GM12878 (cell line): ENCODE data around the gene RASSF8. TPM values are rescaled to one million over a fixed set of nuclear protein-coding genes. Genes with fewer than 3 reads are reported as not detected.
A peak's percentile ranks its signal among the peaks of the same experiment; 100 is the strongest.

Experiments
- ATAC-seq: fragments of 200-7000 bp; cut with Tn5 transposase; 3 replicates; pipeline ENCODE4 v1.9.1; 2020; ENCODE audit warnings: mild to moderate bottlenecking, moderate library complexity
- BruUV-seq: library from RNA; stranded (reverse); fragments of 400-500 nt; replicated peaks from 2 replicates; lab custom pipeline; 2021; lab: Mats Ljungman, UMichigan
- CTCF ChIA-PET: fragments of 300-600 bp; sonication (Branson Sonifier 250); formaldehyde crosslinking; extraction: SDS; loops from one replicate; lab custom pipeline; 2021; ENCODE audit warnings: inconsistent platforms; lab: Yijun Ruan, JAX
- POLR2A ChIA-PET: fragments of 350-600 bp; formaldehyde crosslinking; extraction: SDS; loops from one replicate; lab custom pipeline; 2021; ENCODE audit warnings: inconsistent platforms; lab: Charles Lee
- RAD21 ChIA-PET: fragments of 300-600 bp; sonication (Branson Sonifier 250); formaldehyde crosslinking; loops from one replicate; lab custom pipeline; 2023; ENCODE audit warnings: antibody characterized with exemption; ENCODE audit not compliant: unreplicated experiment; lab: Charles Lee
- SMC1A ChIA-PET: fragments of 300-600 bp; sonication (Branson Sonifier 250); formaldehyde crosslinking; loops from one replicate; lab custom pipeline; 2023; ENCODE audit not compliant: unreplicated experiment, uncharacterized antibody; lab: Charles Lee
- DNase-seq: peaks from one replicate; pipeline ENCODE4 v3.0.0-alpha.2; 2011; ENCODE audit warnings: low read depth, low spot score
- FAIRE-seq: peaks from 3 replicates; lab custom pipeline; 2011; peaks lifted over from hg19 to GRCh38; lab: Jason Lieb, UNC
- H2AFZ ChIP-seq: 2 replicates; pipeline ENCODE4 v1.6.0; 2011; ENCODE audit warnings: low read depth, low read length, control low read depth; ENCODE audit not compliant: control insufficient read depth
- H3K27ac ChIP-seq: 2 replicates; pipeline ENCODE4 v1.5.1; 2011; ENCODE audit warnings: control low read depth; ENCODE audit not compliant: control insufficient read depth, insufficient read depth
- H3K27me3 ChIP-seq, 2 experiments: replicated peaks in 1 of 2; 2 replicates each; pipeline versions ENCODE4 v1.6.0 to v1.6.1; 2011; ENCODE audit warnings: low read length in 1 of 2; ENCODE audit not compliant: control insufficient read depth in 2 of 2, insufficient read depth in 2 of 2
- H3K36me3 ChIP-seq, 2 experiments: 2 replicates each; pipeline ENCODE4 v1.5.1; 2011; ENCODE audit warnings: low read length in 1 of 2; ENCODE audit not compliant: control insufficient read depth in 2 of 2, insufficient read depth in 2 of 2
- H3K4me1 ChIP-seq: 2 replicates; pipeline ENCODE4 v1.6.1; 2011; ENCODE audit warnings: mild to moderate bottlenecking, low read length, moderate library complexity, mixed read lengths; ENCODE audit not compliant: control insufficient read depth, insufficient read depth
- H3K4me2 ChIP-seq: 2 replicates; pipeline ENCODE4 v1.6.0; 2011; ENCODE audit warnings: control low read depth; ENCODE audit not compliant: control insufficient read depth, insufficient read depth
- H3K4me3 ChIP-seq: fragments of 200-600 bp; sonication (generic); 2 replicates; pipeline ENCODE4 v1.5.1; 2016
- H3K79me2 ChIP-seq: 2 replicates; pipeline ENCODE4 v1.6.0; 2011; ENCODE audit warnings: low read length; ENCODE audit not compliant: control insufficient read depth, insufficient read depth
- H3K9ac ChIP-seq: 2 replicates; pipeline ENCODE4 v1.8.0; 2011; ENCODE audit warnings: low read length, control low read depth, mixed read lengths; ENCODE audit not compliant: control insufficient read depth, insufficient read depth
- H3K9me3 ChIP-seq: replicated peaks from 3 replicates; pipeline ENCODE4 v1.5.1; 2011; ENCODE audit warnings: mild to moderate bottlenecking, low read length; ENCODE audit not compliant: control insufficient read depth, insufficient read depth
- H4K20me1 ChIP-seq: 2 replicates; pipeline ENCODE4 v1.6.0; 2011; ENCODE audit not compliant: control insufficient read depth, insufficient read depth
- CHD4 ChIP-seq: fragments of 200-600 bp; sonication (generic); IDR thresholded peaks from 2 replicates; pipeline ENCODE4 v1.6.1; 2016; ENCODE audit warnings: mild to moderate bottlenecking
- KDM1A ChIP-seq: fragments of 200-600 bp; sonication (generic); IDR thresholded peaks from 2 replicates; pipeline ENCODE4 v1.6.1; 2016; ENCODE audit warnings: borderline replicate concordance
- MEF2B ChIP-seq: fragments of 450-650 bp; IDR thresholded peaks from 2 replicates; pipeline ENCODE4 v1.6.1; 2018; ENCODE audit warnings: mild to moderate bottlenecking, moderate library complexity; ENCODE audit not compliant: partially characterized antibody, poor library complexity, severe bottlenecking
- MYB ChIP-seq: fragments of 150-350 bp; IDR thresholded peaks from 2 replicates; pipeline ENCODE4 v1.6.1; 2014; ENCODE audit warnings: mild to moderate bottlenecking, low read depth, low read length, borderline replicate concordance
- POLR2A ChIP-seq: IDR thresholded peaks from 2 replicates; pipeline ENCODE4 v1.6.1; 2011; ENCODE audit warnings: low read depth, mild to moderate bottlenecking, low read length
- PRDM15 ChIP-seq: fragments of 450-650 bp; formaldehyde crosslinking; IDR thresholded peaks from 2 replicates; pipeline ENCODE4 v1.4.0; 2020; ENCODE audit warnings: mild to moderate bottlenecking, moderate library complexity
- RAD21 ChIP-seq: IDR thresholded peaks from 2 replicates; pipeline ENCODE4 v1.6.1; 2011; ENCODE audit warnings: mild to moderate bottlenecking, low read depth, low read length, moderate library complexity; ENCODE audit not compliant: insufficient read depth
- RAD51 ChIP-seq: fragments of 450-650 bp; IDR thresholded peaks from 2 replicates; pipeline ENCODE4 v1.6.1; 2016; ENCODE audit warnings: moderate library complexity, mild to moderate bottlenecking, inconsistent platforms
- REST ChIP-seq: IDR thresholded peaks from 2 replicates; pipeline ENCODE4 v1.6.1; 2012; ENCODE audit warnings: mild to moderate bottlenecking, low read depth, low read length
- RFX5 ChIP-seq: IDR thresholded peaks from 2 replicates; pipeline ENCODE4 v1.6.1; 2011; ENCODE audit warnings: low read depth, low read length, improper control_type of control experiment
- SIX5 ChIP-seq: IDR thresholded peaks from 2 replicates; pipeline ENCODE4 v1.6.1; 2011; ENCODE audit warnings: mild to moderate bottlenecking, low read depth, low read length, moderate library complexity; ENCODE audit not compliant: severe bottlenecking
- USF1 ChIP-seq: IDR thresholded peaks from 2 replicates; pipeline ENCODE4 v1.6.1; 2011; ENCODE audit warnings: borderline replicate concordance, low read depth, mild to moderate bottlenecking, moderate library complexity, mixed read lengths, low read length; ENCODE audit not compliant: insufficient read depth; ENCODE audit errors: extremely low read length
- USF2 ChIP-seq: IDR thresholded peaks from 2 replicates; pipeline ENCODE4 v1.6.1; 2011; ENCODE audit warnings: low read depth, low read length, improper control_type of control experiment, borderline replicate concordance
- WGBS: methylation state at CpG from one replicate; pipeline ENCODE4 v1.1.6; 2016; ENCODE audit warnings: low lambda C conversion rate; ENCODE audit not compliant: insufficient replicate concordance, insufficient coverage; ENCODE audit errors: missing lambda C conversion rate; 5-methylcytosine and 5-hydroxymethylcytosine counted together
- in situ Hi-C: fragments of 300-500 bp; cut with MboI; formaldehyde crosslinking; loops from 9 replicates; pipeline ENCODE4 v1.14.3; 2018; ENCODE audit warnings: mixed read lengths
- intact Hi-C: fragments of 100-400 bp; cut with micrococcal nuclease; formaldehyde crosslinking; loops from one replicate; pipeline ENCODE4 v1.14.2; 2022; ENCODE audit not compliant: unreplicated experiment
- polyA plus RNA-seq, 11 experiments: library from polyadenylated mRNA; depleted of rRNA in 4 of 11; unstranded in 6 of 11; stranded (reverse) in 5 of 11; fragments of >200 nt; fragmentation: Nextera tagmentation in 4 of 11; fragmentation: Illumina TruSeq in 1 of 11; extraction: Ambion mirVana in 4 of 11; extraction: Trizol in 1 of 11; gene quantifications; 1 replicate in 1 of 11; 2 replicates in 10 of 11; pipeline versions ENCODE4 v1.2.1 to v1.2.3, GENCODE V29; 2011 to 2016; ENCODE audit warnings: inconsistent platforms in 2 of 11, missing spikeins in 2 of 11, low read depth in 1 of 11
- total RNA-seq, 4 experiments: library from RNA; depleted of rRNA in 3 of 4; stranded (reverse); fragments of >200 nt in 3 of 4; fragmentation: Illumina TruSeq in 1 of 4; extraction: Trizol in 1 of 4; gene quantifications; 2 replicates each; pipeline versions ENCODE4 v1.2.1 to v1.2.3, GENCODE V29; 2013 to 2021

The RASSF8 gene
- total and polyA plus RNA-seq, 10 of the 15 experiments (the other 5 are each of a cell fraction or from before 2014, with no cell fraction given), result 0.06 to 0.18 (median 0.08) TPM; not detected in 6

- H3K27me3 ChIP-seq, result peaks cover 0 to 3% of the 10 kb centered on the region in 2 experiments; a peak in 2 of 4 replicates
- no peaks in the 10 kb centered on the region for H3K36me3 ChIP-seq
- ATAC-seq (peak; percentile 55), FAIRE-seq (peak; percentile 78), DNase-seq (no peak)
- in situ Hi-C loops, result no loop called here
- H3K4me1 ChIP-seq, result no peaks in the 10 kb centered on the region
- BruUV-seq, result no TSS peak
- H3K9me3 ChIP-seq, result no peaks in the 10 kb centered on the region
- H2AFZ ChIP-seq, result no peak overlapping the region
- intact Hi-C loops, result loop anchor here (2.0 kb wide), 1 partner anchor 581 kb away; no protein-coding TSS in a partner anchor
- H3K27ac ChIP-seq, result no peak overlapping the region
- H3K4me2 ChIP-seq, result no peak overlapping the region
- H4K20me1 ChIP-seq, result no peaks in the 10 kb centered on the region
- no peaks in the 10 kb centered on the region for H3K79me2 ChIP-seq
- WGBS, result 30% methylated on average over 4 of the region's 4 CpGs
- H3K4me3 ChIP-seq, result no peak overlapping the region
- ChIA-PET RAD21 (interaction anchor here (0.7 to 1.1 kb wide), 2 partner anchors 10 to 583 kb away, joined by 3 to 6 read pairs; no protein-coding TSS in a partner anchor), POLR2A (no interaction called here), SMC1A (interaction anchor here (0.6 to 2.2 kb wide), 7 partner anchors 9 to 583 kb away, joined by 3 to 9 read pairs (median 3); no protein-coding TSS in a partner anchor), CTCF (interaction anchor here (0.7 to 2.9 kb wide), 10 partner anchors 9 to 587 kb away, joined by 3 to 16 read pairs (median 4); no protein-coding TSS in a partner anchor)
- H3K9ac ChIP-seq, result no peak overlapping the region
- no peak for TF ChIP-seq REST
- no peak for TF ChIP-seq RFX5
- no peak for TF ChIP-seq KDM1A
- no peak for TF ChIP-seq MYB
- TF ChIP-seq PRDM15, result no peak
- TF ChIP-seq RAD51, result peak; percentile 32; the same call in 1 of the 2 replicates
- TF ChIP-seq SIX5, result peak; percentile 14
- TF ChIP-seq RAD21, result peak; percentile 70
- TF ChIP-seq POLR2A, result no peak
- TF ChIP-seq USF2, result no peak
- no peak for TF ChIP-seq CHD4
- TF ChIP-seq USF1, result no peak
- TF ChIP-seq MEF2B, result no peak
Measured at GRCh38 chr12:26017484-26018211, 59.2 kb downstream of the RASSF8 start.
